Hematopoietic multipotent progenitor cell treated with erythropoietin and hydrocortisone succinate and interleukin-3 and kit ligand, for 15 days (in vitro differentiated cells): Measurements from ENCODE around the gene PTEN.
A peak's percentile ranks its signal among the peaks of the same experiment; 100 is the strongest.
"Not testable (repeated sequence)": the region's sequence is repeated elsewhere in the genome, so short reads cannot be mapped to it uniquely, and the experiment has no call there.

Source experiments
- DNase-seq: peaks from one replicate; pipeline ENCODE4 v3.0.0-alpha.2; 2015; ENCODE audit warnings: low spot score

PTEN gene

GRCh38 chr10:87863053-87863943, at the start of gene PTEN, which contains the start of gene KLLN:
Gene PTEN, plus strand, starts transcription at chr10:87863625. Its CDS starts 845 bp downstream, at chr10:87864470.
Gene KLLN, minus strand, starts transcription at chr10:87863533. Its CDS starts 1,046 bp downstream, at chr10:87862487.
- DNase-seq: peak; percentile 84

GRCh38 chr10:87816163-87816897, 47.1 kb upstream of the PTEN start:
- DNase-seq: no peak

GRCh38 chr10:87816898-87817608, 46.4 kb upstream of the PTEN start:
- peak; percentile 26 for DNase-seq

GRCh38 chr10:87817609-87818504, 45.6 kb upstream of the PTEN start, which contains the start of gene ATAD1:
Gene ATAD1, minus strand, starts transcription at chr10:87818226. Its CDS starts 3,627 bp downstream, at chr10:87814599.
- DNase-seq: peak; percentile 76

GRCh38 chr10:87818505-87819288, 44.7 kb upstream of the PTEN start:
- no peak for DNase-seq

- no peak for DNase-seq
Observed at GRCh38 chr10:87819289-87819585, 44.2 kb upstream of the PTEN start.

- no peak for DNase-seq
Observed at GRCh38 chr10:87826653-87827052, 36.8 kb upstream of the PTEN start.

- DNase-seq: no peak
Observed at GRCh38 chr10:87827681-87828080, 35.7 kb upstream of the PTEN start.

GRCh38 chr10:87829051-87829450, 34.4 kb upstream of the PTEN start:
- not testable (repeated sequence) for DNase-seq

- no peak for DNase-seq
Observed at GRCh38 chr10:87829986-87830729, 33.3 kb upstream of the PTEN start.

- no peak for DNase-seq
Observed at GRCh38 chr10:87836098-87836497, 27.3 kb upstream of the PTEN start.

GRCh38 chr10:87837445-87837844, 26.0 kb upstream of the PTEN start:
- DNase-seq: no peak

GRCh38 chr10:87838650-87839049, 24.8 kb upstream of the PTEN start:
- no peak for DNase-seq

- DNase-seq: no peak
Observed at GRCh38 chr10:87841186-87841585, 22.2 kb upstream of the PTEN start.

- no peak for DNase-seq
Observed at GRCh38 chr10:87842220-87842641, 21.2 kb upstream of the PTEN start.

- DNase-seq: peak; percentile 9
Observed at GRCh38 chr10:87842776-87843497, 20.5 kb upstream of the PTEN start.

GRCh38 chr10:87843714-87844113, 19.7 kb upstream of the PTEN start:
- no peak for DNase-seq

- no peak for DNase-seq
Observed at GRCh38 chr10:87844837-87845623, 18.4 kb upstream of the PTEN start.
